Measurements from ENCODE around the gene ZNF428. TPM values are rescaled to one million over a fixed set of nuclear protein-coding genes. Genes with fewer than 3 reads are reported as not detected.
"Not testable (repeated sequence)": the region's sequence is repeated elsewhere in the genome, so short reads cannot be mapped to it uniquely, and the experiment has no call there.

Gene ZNF428
- total RNA-seq, 2 donors from 2014 or later = 34.2 to 38.7 TPM

DNA sequence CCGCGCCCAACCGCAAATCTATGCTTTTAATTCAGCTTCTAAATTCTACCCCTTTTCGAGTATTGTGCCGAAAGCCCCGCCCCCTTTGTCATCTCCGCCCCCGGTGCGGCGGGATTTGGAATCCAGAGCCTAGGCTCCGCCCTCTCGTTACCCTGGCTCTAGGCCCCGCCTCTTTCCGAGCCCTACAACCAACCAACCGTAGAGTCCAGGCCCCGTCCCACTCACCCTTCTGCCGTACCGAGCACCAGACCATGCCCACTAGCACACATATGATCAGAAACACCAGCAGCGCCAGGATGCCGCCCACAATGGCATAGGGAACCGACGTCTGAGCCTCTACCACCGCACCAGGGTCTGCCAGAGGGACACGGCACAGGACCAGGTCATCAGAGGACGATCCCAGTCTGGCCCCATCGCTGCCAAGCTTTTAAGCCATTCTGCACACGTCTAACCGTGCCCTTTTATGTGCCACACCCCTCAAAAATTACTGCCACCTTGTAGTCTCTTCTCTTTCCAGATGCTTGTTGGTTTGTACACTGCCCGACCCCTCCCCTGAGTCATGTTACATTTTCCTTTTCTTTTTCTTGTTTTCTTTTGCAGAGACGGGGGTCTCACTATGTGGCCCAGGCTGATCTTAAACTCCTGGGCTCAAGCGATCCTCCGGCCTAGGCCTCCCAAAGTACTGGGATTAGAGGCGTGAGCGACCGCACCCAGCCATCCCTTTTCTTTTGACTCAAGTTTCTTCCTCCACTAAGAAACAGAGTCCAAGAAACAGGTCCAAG, 4.7 kb upstream of the ZNF428 start:
- no peak for DNase-seq
- no peak for ATAC-seq
- intact Hi-C loops (cut with DNase I) = no loop called here

- intact Hi-C loops (cut with DNase I) = no loop called here
- no peak for ATAC-seq
- no peak for DNase-seq
Observed at GRCh38 chr19:43622956-43623355, 3.5 kb upstream of the ZNF428 start.

GRCh38 chr19:43622070-43622469, 2.6 kb upstream of the ZNF428 start:
- intact Hi-C loops (cut with DNase I) = no loop called here
- DNase-seq (no peak), ATAC-seq (no peak)

DNA sequence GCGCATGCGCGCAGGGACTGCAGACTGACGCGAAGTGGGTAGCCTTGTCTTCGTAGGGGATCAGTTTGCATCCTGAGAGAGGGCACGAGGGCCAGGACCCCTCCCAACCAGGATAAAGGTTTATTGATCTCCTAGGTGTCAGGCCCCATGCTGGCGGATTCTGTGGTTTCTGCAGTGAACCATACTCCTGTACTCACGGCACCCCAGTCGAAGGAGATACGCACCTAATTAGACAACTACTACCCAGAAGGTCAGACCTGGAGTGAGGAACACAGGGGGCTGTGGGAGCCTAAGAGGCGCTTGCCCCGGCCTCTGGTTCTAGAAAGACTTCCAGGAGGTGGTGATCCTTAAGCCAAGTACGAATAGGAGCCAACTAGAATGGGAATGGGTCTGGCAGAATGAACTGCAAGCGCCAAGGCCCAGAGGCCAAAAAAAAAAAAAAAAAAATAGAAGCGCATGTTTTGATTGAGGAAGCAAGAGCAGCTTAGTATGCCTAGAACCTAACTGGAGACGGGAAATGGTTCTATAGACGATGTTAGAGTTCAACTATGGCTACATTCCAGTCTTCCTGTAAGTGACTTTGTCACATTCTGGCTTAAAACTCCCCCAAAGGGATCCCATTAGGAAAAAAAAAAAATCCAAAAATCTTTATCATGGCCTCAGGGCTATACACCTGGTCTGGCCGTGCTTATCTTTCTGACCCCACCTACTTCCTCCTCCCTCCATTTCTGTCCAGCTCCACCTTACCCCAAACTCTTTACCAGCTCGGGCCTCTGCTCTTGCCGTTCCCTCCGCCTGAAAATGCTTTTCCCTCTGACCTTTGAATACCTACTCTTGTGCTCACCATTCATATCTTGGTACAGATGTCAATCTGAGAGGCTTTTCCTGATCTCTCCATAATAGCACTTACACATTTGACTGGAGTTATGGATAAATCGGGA, 902 bp upstream of the ZNF428 start:
- no peak for ATAC-seq
- DNase-seq = peak; percentile 92
- intact Hi-C loops (cut with DNase I) = no loop called here

GRCh38 chr19:43618921-43619261, 538 bp downstream of the ZNF428 start:
- DNase-seq = no peak
- ATAC-seq = peak; percentile 20 to 34
- intact Hi-C loops (cut with DNase I) = loop anchor here in 1 of 2 donors (1.0 kb wide), 1 partner anchor 23 kb away; the partner anchor contains the start of genes IRGQ and ZNF576

GRCh38 chr19:43616954-43617353, 2.5 kb downstream of the ZNF428 start:
- intact Hi-C loops (cut with DNase I) = no loop called here
- DNase-seq (no peak), ATAC-seq (no peak)

GRCh38 chr19:43616306-43616705, 3.1 kb downstream of the ZNF428 start:
- no peak for DNase-seq
- intact Hi-C loops (cut with DNase I) = no loop called here
- no peak for ATAC-seq

DNA sequence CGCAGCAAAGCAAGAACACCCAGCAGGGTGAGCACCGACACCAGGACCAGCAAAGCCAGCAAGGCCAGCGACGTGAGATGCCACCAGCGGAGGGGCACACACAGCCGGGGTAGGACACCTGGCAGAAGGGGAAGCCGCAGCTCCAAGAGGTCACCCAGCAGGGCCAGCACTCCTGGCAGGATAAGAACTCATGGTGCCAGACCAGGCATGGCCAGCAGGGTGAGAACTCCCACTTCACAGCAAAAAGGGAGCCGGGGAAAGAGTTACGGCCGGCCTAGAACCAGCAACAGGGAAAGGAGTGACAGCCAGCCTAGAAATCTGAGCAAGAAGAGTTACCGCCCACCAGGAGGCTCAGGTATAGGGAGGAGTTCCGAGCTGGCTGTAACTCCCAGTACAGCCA, 7.1 kb downstream of the ZNF428 start:
- intact Hi-C loops (cut with DNase I) = no loop called here
- DNase-seq = no peak

GRCh38 chr19:43611788-43612187, 7.6 kb downstream of the ZNF428 start, which contains the start of gene SRRM5:
Gene SRRM5, plus strand, starts transcription at chr19:43612088. Its CDS starts 34 bp downstream, at chr19:43612122.
- intact Hi-C loops (cut with DNase I) = no loop called here
- DNase-seq (no peak), ATAC-seq (no peak)

More for the DNA sequence above, 7.1 kb downstream of the ZNF428 start:
- peak in 1 of 2 donors; percentile 15 for ATAC-seq

GRCh38 chr19:43610493-43610892, 8.9 kb downstream of the ZNF428 start:
- DNase-seq (no peak), ATAC-seq (no peak)
- intact Hi-C loops (cut with DNase I) = no loop called here

DNA sequence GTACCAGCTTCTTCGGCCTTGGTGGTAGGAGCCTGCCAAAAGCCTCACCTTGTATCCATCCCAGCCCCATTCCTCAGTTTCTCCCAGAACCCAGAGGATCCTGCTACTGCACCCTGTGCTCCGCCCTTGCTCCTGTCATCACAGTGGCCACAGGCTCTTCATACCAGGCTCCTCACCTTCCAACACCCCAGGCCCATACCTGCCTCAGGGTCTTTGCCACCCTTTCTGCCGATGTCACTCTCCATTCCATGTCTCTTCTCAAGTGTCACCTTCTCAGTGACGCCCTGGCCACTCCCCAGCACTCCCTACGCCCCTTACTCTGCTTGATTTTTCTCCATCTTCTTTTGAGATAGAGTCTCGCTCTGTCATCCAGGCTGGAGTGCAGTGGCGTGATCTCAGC, 9.6 kb downstream of the ZNF428 start:
- DNase-seq = no peak
- intact Hi-C loops (cut with DNase I) = no loop called here
- no peak for ATAC-seq

DNA sequence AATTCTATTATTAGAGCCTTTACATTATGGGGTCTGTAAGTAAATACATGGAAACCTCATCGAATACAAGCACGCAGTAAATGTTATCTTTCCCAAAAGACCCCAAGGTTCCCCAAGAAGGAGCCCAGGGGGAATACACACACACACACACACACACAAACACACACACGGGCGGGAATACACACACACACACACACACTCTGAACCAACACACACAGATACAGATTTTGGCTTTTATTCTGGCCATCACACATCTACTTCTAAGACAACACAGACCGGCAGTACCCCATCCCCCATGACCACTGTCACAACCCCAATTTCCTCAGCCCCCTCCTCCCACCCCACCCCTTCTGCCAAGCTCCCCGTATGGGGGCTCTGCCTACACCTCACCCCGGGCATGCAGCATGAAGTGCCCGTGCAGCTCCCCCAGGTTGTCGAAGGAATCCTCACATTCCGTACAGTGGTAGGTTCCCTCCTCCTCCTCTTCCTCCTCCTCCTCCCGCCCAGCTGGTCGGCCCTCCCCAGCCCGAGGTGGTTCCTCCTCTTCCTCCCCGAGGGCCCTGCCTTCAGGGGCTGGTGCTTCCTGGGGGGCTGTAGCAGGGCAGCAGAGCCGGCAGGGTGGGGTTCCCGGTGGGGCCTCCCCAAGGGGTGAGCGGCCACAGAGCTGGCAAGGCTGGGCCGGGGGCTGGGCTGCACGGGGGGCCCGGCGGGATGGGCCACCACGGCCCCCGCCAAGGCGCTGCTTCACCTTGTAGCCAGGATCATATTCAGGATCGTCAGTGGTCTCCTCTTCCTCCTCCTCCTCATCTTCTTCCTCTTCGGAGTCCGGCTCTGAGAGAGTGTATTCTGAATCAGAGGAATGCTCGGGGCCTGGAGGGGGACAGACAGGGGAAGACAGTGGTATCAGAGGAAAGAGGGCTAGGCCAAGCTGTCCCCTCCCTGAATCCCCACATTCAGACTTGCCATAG, 11.9 kb downstream of the ZNF428 start:
- DNase-seq = no peak
- ATAC-seq = peak in 1 of 2 donors; percentile 14
- intact Hi-C loops (cut with DNase I) = no loop called here

DNA sequence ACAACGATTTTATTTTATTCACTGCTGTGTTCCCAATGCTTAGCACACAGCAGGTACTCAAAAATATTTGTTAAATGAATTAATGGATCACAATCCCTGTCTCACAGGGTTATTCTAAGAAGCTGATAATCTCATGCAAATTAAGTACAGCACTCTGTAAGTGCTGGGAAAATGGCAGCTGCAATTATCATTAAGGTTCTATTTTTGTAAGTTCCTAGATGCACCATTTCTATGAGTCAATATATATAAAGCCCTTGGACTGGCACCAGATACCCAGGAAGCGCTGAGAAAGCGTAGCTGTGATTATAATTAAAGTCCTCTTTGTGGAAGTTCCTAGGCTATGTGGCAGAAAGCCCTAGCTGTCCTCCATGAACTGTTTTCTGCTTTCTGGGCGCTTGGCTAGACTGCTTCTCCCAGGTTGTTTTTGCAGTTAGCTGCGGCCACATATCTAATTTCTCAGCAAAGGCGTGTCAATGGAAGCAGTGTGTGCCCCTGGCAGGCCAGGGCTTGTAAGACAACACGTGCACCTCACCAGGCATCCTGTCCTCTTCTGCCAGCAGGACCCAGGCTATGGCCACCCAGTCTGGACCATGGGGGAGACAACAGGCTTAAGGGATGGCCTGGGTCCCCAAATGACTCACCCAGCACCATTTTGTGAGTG, 12.7 kb downstream of the ZNF428 start:
- DNase-seq (no peak), ATAC-seq (no peak)
- intact Hi-C loops (cut with DNase I) = no loop called here

GRCh38 chr19:43605875-43606568, 13.4 kb downstream of the ZNF428 start:
- DNase-seq (no peak), ATAC-seq (no peak)
- intact Hi-C loops (cut with DNase I) = no loop called here

- intact Hi-C loops (cut with DNase I); ATAC-seq; DNase-seq: not testable (repeated sequence)
Observed at GRCh38 chr19:43600326-43600725, 19.1 kb downstream of the ZNF428 start.

DNA sequence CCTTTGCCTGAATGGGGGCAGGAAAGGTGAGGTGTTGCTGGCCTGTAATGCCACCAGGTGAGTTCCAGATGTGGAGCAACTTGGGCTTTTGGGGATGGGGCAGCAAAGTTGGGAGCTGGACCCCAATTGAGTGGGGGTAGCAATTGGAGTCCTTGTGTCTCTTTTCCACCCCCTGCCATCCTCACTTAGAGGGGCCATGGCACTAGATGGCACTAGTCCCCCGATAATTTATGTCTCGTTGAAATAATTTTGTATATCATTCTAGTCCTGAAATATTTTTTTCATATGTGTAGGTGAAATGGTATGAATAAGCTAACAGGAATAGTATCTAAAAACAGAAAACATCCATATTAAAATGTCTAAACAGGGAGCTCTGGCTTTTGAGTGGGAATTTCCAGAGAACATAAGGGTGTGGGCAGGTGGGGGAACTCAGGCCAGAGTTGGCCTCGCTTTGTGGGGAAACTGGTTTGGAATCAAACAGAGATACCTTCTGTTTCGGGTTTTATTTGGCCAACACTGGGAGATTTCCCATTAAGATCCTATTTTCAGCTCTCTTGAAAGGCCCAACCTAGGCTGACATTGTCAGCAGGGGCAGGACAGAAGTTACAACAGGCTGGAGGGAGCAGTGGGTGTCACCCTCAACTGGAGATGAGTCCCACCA, 19.7 kb downstream of the ZNF428 start:
- DNase-seq (no peak), ATAC-seq (no peak)
- intact Hi-C loops (cut with DNase I) = no loop called here

- ATAC-seq = no peak
- intact Hi-C loops (cut with DNase I) = no loop called here
- no peak for DNase-seq
Observed at GRCh38 chr19:43598445-43599240, 20.8 kb downstream of the ZNF428 start.

Measured in left cardiac atrium (tissue), 4 donors.